A549 (cell line): ENCODE measurements around the gene CTSA. TPM values are rescaled to one million over a fixed set of nuclear protein-coding genes. Genes with fewer than 3 reads are reported as not detected.

ENCODE experiments used
- ATAC-seq, 2 experiments: fragments of 200-7000 bp in 1 of 2; fragments of >200 bp in 1 of 2; cut with Nextera tagmentation in 1 of 2; cut with Tn5 transposase in 1 of 2; 3 replicates each; pipeline versions ENCODE4 v1.8.0 to v1.9.1; 2018 to 2020; ENCODE audit warnings: mild to moderate bottlenecking in 1 of 2, moderate library complexity in 1 of 2
- CTCF ChIA-PET: fragments of 300-600 bp; sonication (Branson Sonifier 250); formaldehyde crosslinking; extraction: SDS; loops from one replicate; lab custom pipeline; 2021; ENCODE audit warnings: antibody characterized with exemption, inconsistent platforms; lab: Yijun Ruan, JAX
- POLR2A ChIA-PET: fragments of 350-600 bp; formaldehyde crosslinking; extraction: SDS; loops from one replicate; lab custom pipeline; 2021; ENCODE audit warnings: antibody characterized with exemption, inconsistent platforms; lab: Yijun Ruan, JAX
- DNase-seq, 2 experiments: peaks; one replicate each; pipeline versions ENCODE4 v3.0.0 to v3.0.0-alpha.2; 2011 to 2016; ENCODE audit warnings: low read depth in 1 of 2, low spot score in 1 of 2
- FAIRE-seq: peaks from 2 replicates; lab custom pipeline; 2011; peaks lifted over from hg19 to GRCh38; lab: Jason Lieb, UNC
- H3K27ac ChIP-seq, 2 experiments: fragments of >200 bp; sonication (Bioruptor Twin); formaldehyde crosslinking; 3 replicates each; pipeline ENCODE4 v1.5.1; 2016 to 2017
- H3K4me1 ChIP-seq: fragments of >200 bp; sonication (Bioruptor Twin); formaldehyde crosslinking; 3 replicates; pipeline ENCODE4 v1.6.1; 2016
- H3K4me2 ChIP-seq: fragments of >200 bp; sonication (Bioruptor Twin); formaldehyde crosslinking; 3 replicates; pipeline ENCODE4 v1.6.1; 2016
- H3K4me3 ChIP-seq: fragments of >200 bp; sonication (Bioruptor Twin); formaldehyde crosslinking; 3 replicates; pipeline ENCODE4 v1.5.1; 2016
- H3K9me3 ChIP-seq: fragments of >200 bp; sonication (Bioruptor Twin); formaldehyde crosslinking; 3 replicates; pipeline ENCODE4 v1.6.1; 2016
- BHLHE40 ChIP-seq: IDR thresholded peaks from 2 replicates; pipeline ENCODE4 v1.6.1; 2012; ENCODE audit warnings: low read depth, low read length, inconsistent platforms
- CBX2 ChIP-seq: fragments of 200-600 bp; sonication (generic); IDR thresholded peaks from 2 replicates; pipeline ENCODE4 v1.6.1; 2016; ENCODE audit warnings: low read depth, mild to moderate bottlenecking, borderline replicate concordance
- CBX8 ChIP-seq: fragments of 200-600 bp; sonication (generic); IDR thresholded peaks from 2 replicates; pipeline ENCODE4 v1.6.1; 2016
- CHD2 ChIP-seq: fragments of 150-350 bp; IDR thresholded peaks from 2 replicates; pipeline ENCODE4 v1.6.1; 2014; ENCODE audit warnings: low read length; ENCODE audit not compliant: partially characterized antibody
- ESRRA ChIP-seq: fragments of 150-350 bp; IDR thresholded peaks from 2 replicates; pipeline ENCODE4 v1.6.1; 2014; ENCODE audit warnings: mild to moderate bottlenecking, low read length, borderline replicate concordance
- FOXS1 ChIP-seq: fragments of 250-450 bp; sonication (Bioruptor Pico); IDR thresholded peaks from 2 replicates; pipeline ENCODE4 v1.5.0; 2020; ENCODE audit warnings: mild to moderate bottlenecking, moderate library complexity
- GATA3 ChIP-seq: IDR thresholded peaks from 2 replicates; pipeline ENCODE4 v1.6.1; 2012; ENCODE audit warnings: borderline replicate concordance
- HEYL ChIP-seq: fragments of 250-450 bp; sonication (Bioruptor Pico); IDR thresholded peaks from 2 replicates; pipeline ENCODE4 v1.8.0; 2021; ENCODE audit warnings: mild to moderate bottlenecking, moderate library complexity
- HMGXB4 ChIP-seq: fragments of 250-450 bp; sonication (Bioruptor Pico); IDR thresholded peaks from 2 replicates; pipeline ENCODE4 v1.5.0; 2021; ENCODE audit warnings: mild to moderate bottlenecking, moderate library complexity, borderline replicate concordance
- HOXA7 ChIP-seq: fragments of 250-450 bp; sonication (Bioruptor Pico); IDR thresholded peaks from 2 replicates; pipeline ENCODE4 v1.5.0; 2020; ENCODE audit warnings: mild to moderate bottlenecking, moderate library complexity
- JUNB ChIP-seq: fragments of >200 bp; sonication (Bioruptor Twin); formaldehyde crosslinking; IDR thresholded peaks from 2 replicates; pipeline ENCODE4 v1.6.1; 2016
- KDM1A ChIP-seq: fragments of 200-600 bp; sonication (generic); IDR thresholded peaks from 2 replicates; pipeline ENCODE4 v1.6.1; 2016; ENCODE audit warnings: low read depth, mild to moderate bottlenecking
- KDM5A ChIP-seq: fragments of 200-600 bp; sonication (generic); IDR thresholded peaks from 2 replicates; pipeline ENCODE4 v1.6.1; 2016; ENCODE audit warnings: antibody characterized with exemption, mild to moderate bottlenecking
- MAZ ChIP-seq: fragments of 150-350 bp; IDR thresholded peaks from 2 replicates; pipeline ENCODE4 v1.6.1; 2014; ENCODE audit warnings: antibody characterized with exemption, low read depth, low read length, borderline replicate concordance
- POLR2AphosphoS2 ChIP-seq: conservative IDR thresholded peaks from 2 replicates; pipeline ENCODE4 v1.6.1; 2012; ENCODE audit warnings: low read length, improper control_type of control experiment, inconsistent platforms
- RARB ChIP-seq: fragments of 250-450 bp; sonication (Bioruptor Pico); IDR thresholded peaks from 2 replicates; pipeline ENCODE4 v1.8.0; 2021; ENCODE audit warnings: mild to moderate bottlenecking, moderate library complexity
- RCOR1 ChIP-seq: fragments of 150-350 bp; IDR thresholded peaks from 2 replicates; pipeline ENCODE4 v1.6.1; 2014; ENCODE audit warnings: antibody characterized with exemption, low read length, low read depth
- RFX5 ChIP-seq: fragments of 450-650 bp; IDR thresholded peaks from 2 replicates; pipeline ENCODE4 v1.7.1; 2014; ENCODE audit warnings: antibody characterized with exemption, mild to moderate bottlenecking, moderate library complexity
- RNF2 ChIP-seq: fragments of 200-600 bp; sonication (generic); IDR thresholded peaks from 2 replicates; pipeline ENCODE4 v1.6.1; 2016; ENCODE audit warnings: low read depth, mild to moderate bottlenecking, antibody characterized with exemption, moderate library complexity, borderline replicate concordance
- TFCP2L1 ChIP-seq: fragments of 250-450 bp; sonication (Bioruptor Pico); IDR thresholded peaks from 2 replicates; pipeline ENCODE4 v1.5.0; 2021; ENCODE audit warnings: mild to moderate bottlenecking
- TP53 ChIP-seq: fragments of 250-450 bp; sonication (Bioruptor Pico); IDR thresholded peaks from 2 replicates; pipeline ENCODE4 v1.5.0; 2021; ENCODE audit warnings: mild to moderate bottlenecking, moderate library complexity
- USF2 ChIP-seq: fragments of 450-650 bp; IDR thresholded peaks from 2 replicates; pipeline ENCODE4 v1.6.1; 2014; ENCODE audit warnings: antibody characterized with exemption
- ZC3H11A ChIP-seq: fragments of 450-650 bp; IDR thresholded peaks from 2 replicates; pipeline ENCODE4 v1.6.1; 2014; ENCODE audit warnings: antibody characterized with exemption, mild to moderate bottlenecking
- ZFP36 ChIP-seq: fragments of 450-650 bp; IDR thresholded peaks from 2 replicates; pipeline ENCODE4 v1.6.1; 2014; ENCODE audit warnings: borderline replicate concordance; ENCODE audit not compliant: partially characterized antibody
- WGBS: methylation state at CpG from one replicate; pipeline ENCODE4 v1.1.6; 2017; ENCODE audit errors: missing lambda C conversion rate; 5-methylcytosine and 5-hydroxymethylcytosine counted together
- polyA plus RNA-seq, 4 experiments: library from polyadenylated mRNA; depleted of rRNA in 3 of 4; stranded (reverse); fragments of >200 nt; fragmentation: RNase III in 1 of 4; extraction: RNeasy Plus Mini Kit Qiagen cat#74134 plus additional on column Dnase treatment in 1 of 4; gene quantifications; 2 replicates in 3 of 4; 3 replicates in 1 of 4; pipeline ENCODE4 v1.2.3, GENCODE V29; 2011 to 2017
- TF ChIP-seq, protein P1 (sequence below): IDR thresholded peaks from 2 replicates; pipeline ENCODE4 v1.6.1; 2012
- TF ChIP-seq, protein P2 (sequence below): fragments of >200 bp; sonication (Bioruptor Twin); formaldehyde crosslinking; IDR thresholded peaks from 3 replicates; pipeline ENCODE4 v1.6.1; 2016

CTSA gene
- polyA plus RNA-seq, 2 of the 4 experiments (the other 2 are of a cell fraction), result 53.1 to 95.6 TPM

GRCh38 chr20:45912344-45912682, 21.2 kb downstream of the CTSA start (continued):
- TF ChIP-seq POLR2AphosphoS2, result no peak
- no peak for TF ChIP-seq RFX5
- no peak for TF ChIP-seq MAZ
- no peak for TF ChIP-seq TP53 (CRISPR knock-in tag)
- no peak for TF ChIP-seq ESRRA
- TF ChIP-seq RNF2, result no peak

- CTCF ChIA-PET, result no interaction called here
- no peak for FAIRE-seq
- no peak for ATAC-seq
- H3K9me3 ChIP-seq, result no peaks in the 10 kb centered on the region
- no peak overlapping the region for H3K4me3 ChIP-seq
- TF ChIP-seq CHD2, result no peak
- TF ChIP-seq RARB (CRISPR knock-in tag), result no peak
- no peak for TF ChIP-seq TFCP2L1 (CRISPR knock-in tag)
- no peak for TF ChIP-seq USF2
- TF ChIP-seq ZC3H11A, result no peak
- TF ChIP-seq MAZ, result no peak
- TF ChIP-seq RCOR1, result no peak
- TF ChIP-seq BHLHE40, result no peak
- TF ChIP-seq, protein P1, sequence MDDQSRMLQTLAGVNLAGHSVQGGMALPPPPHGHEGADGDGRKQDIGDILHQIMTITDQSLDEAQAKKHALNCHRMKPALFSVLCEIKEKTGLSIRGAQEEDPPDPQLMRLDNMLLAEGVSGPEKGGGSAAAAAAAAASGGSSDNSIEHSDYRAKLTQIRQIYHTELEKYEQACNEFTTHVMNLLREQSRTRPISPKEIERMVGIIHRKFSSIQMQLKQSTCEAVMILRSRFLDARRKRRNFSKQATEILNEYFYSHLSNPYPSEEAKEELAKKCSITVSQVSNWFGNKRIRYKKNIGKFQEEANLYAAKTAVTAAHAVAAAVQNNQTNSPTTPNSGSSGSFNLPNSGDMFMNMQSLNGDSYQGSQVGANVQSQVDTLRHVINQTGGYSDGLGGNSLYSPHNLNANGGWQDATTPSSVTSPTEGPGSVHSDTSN, result no peak
- no peak overlapping the region for H3K27ac ChIP-seq
- H3K4me2 ChIP-seq, result no peak overlapping the region
- POLR2A ChIA-PET, result no interaction called here
- H3K4me1 ChIP-seq, result peaks cover 11% of the 10 kb centered on the region; the same call in 2 of the 3 replicates
- no peak for DNase-seq
- WGBS, result 87% methylated on average over 4 of the region's 5 CpGs
These were observed 22.0 kb downstream of the CTSA start for GRCh38 chr20:45913116-45913515.

DNA sequence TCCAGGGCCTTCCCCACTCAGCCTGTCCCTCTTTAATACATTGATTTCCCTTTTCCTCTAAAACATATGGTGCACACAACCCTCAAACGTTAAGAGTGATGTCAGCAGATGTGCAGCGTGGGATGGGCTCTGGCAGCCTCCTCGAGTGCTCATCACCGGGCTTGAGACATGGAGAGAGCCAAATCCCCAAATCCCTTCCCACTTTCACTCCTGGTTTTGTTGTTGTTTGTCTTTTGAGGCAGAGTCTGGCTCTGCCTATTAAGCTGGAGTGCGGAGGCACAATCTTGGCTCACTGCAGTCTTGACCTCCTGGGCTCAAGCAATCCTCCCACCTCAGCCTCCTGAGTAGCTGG, 26.6 kb downstream of the CTSA start:
- ChIA-PET CTCF (interaction anchor here (1.1 to 2.9 kb wide), 2 partner anchors 8 to 16 kb away, joined by 3 to 12 read pairs; partner anchors contain the start of gene PCIF1), POLR2A (no interaction called here)
- Histone ChIP-seq H3K4me3 (no peak overlapping the region), H3K27ac (no peak overlapping the region), H3K4me1 (no peaks in the 10 kb centered on the region), H3K4me2 (no peak overlapping the region), H3K9me3 (no peaks in the 10 kb centered on the region)
- TF ChIP-seq CBX2 (no peak), JUNB (no peak), HOXA7 (CRISPR knock-in tag) (no peak), POLR2AphosphoS2 (no peak), FOXS1 (CRISPR knock-in tag) (no peak), GATA3 (no peak)
- TF ChIP-seq, protein P2, sequence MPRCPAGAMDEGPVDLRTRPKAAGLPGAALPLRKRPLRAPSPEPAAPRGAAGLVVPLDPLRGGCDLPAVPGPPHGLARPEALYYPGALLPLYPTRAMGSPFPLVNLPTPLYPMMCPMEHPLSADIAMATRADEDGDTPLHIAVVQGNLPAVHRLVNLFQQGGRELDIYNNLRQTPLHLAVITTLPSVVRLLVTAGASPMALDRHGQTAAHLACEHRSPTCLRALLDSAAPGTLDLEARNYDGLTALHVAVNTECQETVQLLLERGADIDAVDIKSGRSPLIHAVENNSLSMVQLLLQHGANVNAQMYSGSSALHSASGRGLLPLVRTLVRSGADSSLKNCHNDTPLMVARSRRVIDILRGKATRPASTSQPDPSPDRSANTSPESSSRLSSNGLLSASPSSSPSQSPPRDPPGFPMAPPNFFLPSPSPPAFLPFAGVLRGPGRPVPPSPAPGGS, result no peak
- no peak for DNase-seq
- 81% methylated on average over 5 of the region's 5 CpGs for WGBS
- FAIRE-seq, result no peak
- no peak for ATAC-seq

DNA sequence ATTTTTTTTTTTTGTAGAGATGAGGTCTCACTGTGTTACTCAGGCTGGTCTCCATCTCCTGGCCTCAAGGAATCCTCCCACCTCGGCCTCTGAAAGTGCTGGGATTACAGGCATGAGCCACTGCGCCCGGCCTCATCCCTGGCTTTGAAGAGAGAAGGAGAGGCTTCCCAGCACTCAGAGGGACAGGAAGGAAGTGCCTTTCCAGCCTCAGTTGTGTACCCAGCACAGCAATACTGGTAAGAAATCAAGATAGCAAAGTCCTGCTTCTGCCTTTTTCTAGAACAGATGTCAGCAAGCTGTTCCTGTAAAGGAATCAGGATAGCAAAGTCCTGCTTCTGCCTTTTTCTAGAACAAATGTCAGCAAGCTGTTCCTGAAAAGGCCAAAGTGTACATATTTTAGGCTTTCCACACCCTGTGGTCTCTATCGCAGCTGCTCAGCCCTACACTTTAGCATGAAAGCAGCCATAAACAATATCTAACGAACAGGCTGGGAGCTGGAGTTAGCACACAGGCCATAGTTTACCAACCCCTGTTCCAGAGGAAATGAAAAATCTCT, 27.1 kb downstream of the CTSA start:
- H3K9me3 ChIP-seq, result no peaks in the 10 kb centered on the region
- TF ChIP-seq KDM5A, result no peak
- TF ChIP-seq, protein P1, result no peak
- TF ChIP-seq HMGXB4 (CRISPR knock-in tag), result no peak
- TF ChIP-seq HEYL (CRISPR knock-in tag), result no peak
- no peak for TF ChIP-seq JUNB
- TF ChIP-seq ZFP36, result no peak
- no peak for TF ChIP-seq HOXA7 (CRISPR knock-in tag)
- TF ChIP-seq RARB (CRISPR knock-in tag), result no peak
- TF ChIP-seq KDM1A, result no peak
- no peak for TF ChIP-seq TP53 (CRISPR knock-in tag)
- no peak for TF ChIP-seq CBX8

More for the DNA sequence above, 27.1 kb downstream of the CTSA start:
- FAIRE-seq (no peak), DNase-seq (no peak), ATAC-seq (no peak)
- 72% methylated on average over 5 of the region's 5 CpGs for WGBS
- no peak overlapping the region for H3K27ac ChIP-seq
- POLR2A ChIA-PET, result no interaction called here
- H3K4me2 ChIP-seq, result no peak overlapping the region
- no peak overlapping the region for H3K4me3 ChIP-seq
- CTCF ChIA-PET, result interaction anchor here (1.1 to 2.9 kb wide), 2 partner anchors 15 to 119 kb away, joined by 4 to 12 read pairs; partner anchors contain the start of gene PCIF1
- no peaks in the 10 kb centered on the region for H3K4me1 ChIP-seq
